Measurements from ENCODE around the gene STRBP.

DNA sequence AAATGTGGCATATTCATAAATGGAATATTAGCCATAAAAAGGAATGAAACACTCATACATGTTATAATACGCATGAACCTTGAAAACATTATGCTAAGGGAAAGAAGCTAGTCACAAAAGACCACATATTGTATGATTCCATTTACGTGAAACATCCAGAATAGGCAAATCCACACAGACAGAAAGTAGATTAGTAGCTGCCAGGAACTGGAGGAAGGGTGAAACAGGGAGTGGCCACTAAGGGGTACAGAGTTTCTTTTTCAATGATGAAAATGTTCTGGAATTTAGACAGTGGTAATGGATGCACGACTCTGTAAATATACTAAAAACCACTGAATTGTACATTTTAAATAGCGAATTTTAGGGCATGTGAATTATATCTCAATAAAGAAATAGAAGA is 39.4 kb downstream of the STRBP start:
- TF ChIP-seq, protein P1, sequence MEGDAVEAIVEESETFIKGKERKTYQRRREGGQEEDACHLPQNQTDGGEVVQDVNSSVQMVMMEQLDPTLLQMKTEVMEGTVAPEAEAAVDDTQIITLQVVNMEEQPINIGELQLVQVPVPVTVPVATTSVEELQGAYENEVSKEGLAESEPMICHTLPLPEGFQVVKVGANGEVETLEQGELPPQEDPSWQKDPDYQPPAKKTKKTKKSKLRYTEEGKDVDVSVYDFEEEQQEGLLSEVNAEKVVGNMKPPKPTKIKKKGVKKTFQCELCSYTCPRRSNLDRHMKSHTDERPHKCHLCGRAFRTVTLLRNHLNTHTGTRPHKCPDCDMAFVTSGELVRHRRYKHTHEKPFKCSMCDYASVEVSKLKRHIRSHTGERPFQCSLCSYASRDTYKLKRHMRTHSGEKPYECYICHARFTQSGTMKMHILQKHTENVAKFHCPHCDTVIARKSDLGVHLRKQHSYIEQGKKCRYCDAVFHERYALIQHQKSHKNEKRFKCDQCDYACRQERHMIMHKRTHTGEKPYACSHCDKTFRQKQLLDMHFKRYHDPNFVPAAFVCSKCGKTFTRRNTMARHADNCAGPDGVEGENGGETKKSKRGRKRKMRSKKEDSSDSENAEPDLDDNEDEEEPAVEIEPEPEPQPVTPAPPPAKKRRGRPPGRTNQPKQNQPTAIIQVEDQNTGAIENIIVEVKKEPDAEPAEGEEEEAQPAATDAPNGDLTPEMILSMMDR (IDR thresholded peaks at IDR 0.05) = no peak
- no peak for TF ChIP-seq POLR2A (IDR thresholded peaks at IDR 0.05)
